NCI-H82 treated with DMSO at 0.1 percent for 48 hours (cell line): ENCODE measurements around the gene NACC2.

ENCODE experiments used
- DNase-seq: peaks from one replicate; lab custom pipeline; 2025; ENCODE audit not compliant: unreplicated experiment; lab: John Stamatoyannopoulos, UW

The NACC2 gene

DNA sequence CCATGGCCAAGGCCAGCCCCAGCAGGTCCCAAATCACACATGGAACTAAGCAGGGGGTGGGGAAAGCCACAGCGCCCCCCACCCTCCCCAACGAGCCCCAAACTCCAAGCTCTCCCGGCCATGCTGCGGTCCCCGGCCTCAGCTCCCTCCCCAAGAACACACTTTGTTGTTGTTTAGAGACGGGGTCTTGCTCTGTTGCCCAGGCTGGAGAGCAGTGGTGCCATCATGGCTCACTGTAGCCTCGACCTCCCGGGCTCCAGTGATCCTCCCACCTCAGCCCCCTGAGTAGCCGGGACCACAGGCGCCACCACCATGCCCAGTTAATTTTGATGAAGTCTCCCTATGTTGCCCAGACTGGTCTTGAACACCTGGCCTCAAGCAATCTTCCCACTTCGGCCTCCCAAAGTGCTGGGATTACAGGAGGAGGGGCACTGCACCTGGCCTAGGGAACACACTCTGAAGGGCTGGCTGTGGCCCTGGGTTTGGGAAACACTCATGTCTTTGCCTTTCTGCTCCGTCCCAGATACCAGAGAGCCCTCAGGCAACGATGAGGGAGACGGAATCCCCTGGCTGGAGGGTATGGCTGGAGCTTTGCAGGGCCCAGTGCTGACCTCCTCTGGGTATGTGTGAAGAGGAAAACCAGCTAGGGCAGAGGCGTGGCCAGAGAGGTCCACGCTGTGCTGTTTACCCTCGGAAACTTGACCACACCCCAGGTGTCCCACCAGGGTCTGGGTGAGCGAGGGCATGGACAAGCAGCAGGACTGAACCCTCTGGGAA, 80.8 kb downstream of the NACC2 start:
- no peak for DNase-seq

DNA sequence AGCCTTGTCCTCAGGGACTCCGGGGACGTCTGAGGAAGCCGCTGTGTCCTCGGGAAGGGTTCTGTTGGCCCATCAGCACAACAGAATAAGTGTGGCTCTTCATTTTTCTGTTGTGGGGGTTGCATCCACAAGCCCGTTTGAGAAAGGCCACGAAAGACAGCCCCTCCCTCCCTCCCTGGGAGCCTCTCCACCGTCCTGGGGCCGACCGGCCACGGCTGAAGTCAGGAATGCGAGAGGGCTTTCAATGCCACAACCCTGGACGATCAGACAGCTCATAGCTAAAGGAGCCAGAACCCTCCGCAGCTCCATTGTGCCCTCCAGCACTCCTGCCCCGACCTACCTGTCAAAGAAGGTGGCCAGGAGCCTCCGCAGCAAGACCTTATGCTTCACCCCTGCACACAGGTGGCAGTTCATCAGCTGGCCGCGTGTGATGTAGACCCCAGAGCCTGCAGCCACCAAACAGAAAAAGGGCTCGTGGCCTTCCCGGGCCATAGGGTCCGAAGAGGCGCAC, 81.5 kb downstream of the NACC2 start:
- no peak for DNase-seq

DNA sequence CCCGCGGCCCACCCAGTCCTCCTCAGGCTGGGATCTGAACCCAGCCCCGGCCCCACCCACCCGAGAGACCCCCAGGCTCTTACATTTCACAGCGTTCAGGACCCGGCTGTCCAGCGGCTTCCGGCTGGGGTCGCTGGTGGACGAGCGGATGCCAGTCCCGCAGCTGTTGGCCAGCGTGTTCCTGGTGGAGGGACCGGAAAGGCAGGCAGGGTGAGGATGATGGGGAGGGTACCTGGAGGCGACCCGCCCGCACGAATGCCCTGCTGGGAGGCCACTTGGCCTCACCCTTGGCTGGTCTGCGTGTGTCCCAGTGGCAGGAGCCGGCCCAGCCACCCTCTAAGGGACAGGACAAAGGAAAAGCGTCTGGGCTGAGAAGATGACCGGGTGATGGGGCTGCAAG, 82.0 kb downstream of the NACC2 start:
- no peak for DNase-seq

DNA sequence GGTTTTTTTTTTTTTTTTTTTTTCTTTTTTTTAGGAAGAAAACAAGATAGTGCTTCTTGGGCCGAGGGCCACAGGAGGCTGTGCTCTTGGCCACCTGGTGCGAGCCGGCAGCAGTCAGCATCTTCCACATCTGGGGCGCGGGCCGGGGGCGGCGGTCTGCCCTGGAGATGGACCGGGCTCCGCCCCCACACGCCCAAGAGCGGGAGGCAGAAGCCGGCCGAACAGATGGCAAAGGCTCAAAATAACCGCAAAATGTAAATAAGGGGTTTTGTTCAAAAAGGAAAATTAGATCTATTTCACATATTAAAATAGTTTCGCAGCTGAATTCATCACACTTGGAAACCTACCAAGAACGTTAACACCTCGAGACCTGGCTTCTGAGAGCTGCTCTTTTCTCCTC, 82.4 kb downstream of the NACC2 start:
- DNase-seq = no peak

DNA sequence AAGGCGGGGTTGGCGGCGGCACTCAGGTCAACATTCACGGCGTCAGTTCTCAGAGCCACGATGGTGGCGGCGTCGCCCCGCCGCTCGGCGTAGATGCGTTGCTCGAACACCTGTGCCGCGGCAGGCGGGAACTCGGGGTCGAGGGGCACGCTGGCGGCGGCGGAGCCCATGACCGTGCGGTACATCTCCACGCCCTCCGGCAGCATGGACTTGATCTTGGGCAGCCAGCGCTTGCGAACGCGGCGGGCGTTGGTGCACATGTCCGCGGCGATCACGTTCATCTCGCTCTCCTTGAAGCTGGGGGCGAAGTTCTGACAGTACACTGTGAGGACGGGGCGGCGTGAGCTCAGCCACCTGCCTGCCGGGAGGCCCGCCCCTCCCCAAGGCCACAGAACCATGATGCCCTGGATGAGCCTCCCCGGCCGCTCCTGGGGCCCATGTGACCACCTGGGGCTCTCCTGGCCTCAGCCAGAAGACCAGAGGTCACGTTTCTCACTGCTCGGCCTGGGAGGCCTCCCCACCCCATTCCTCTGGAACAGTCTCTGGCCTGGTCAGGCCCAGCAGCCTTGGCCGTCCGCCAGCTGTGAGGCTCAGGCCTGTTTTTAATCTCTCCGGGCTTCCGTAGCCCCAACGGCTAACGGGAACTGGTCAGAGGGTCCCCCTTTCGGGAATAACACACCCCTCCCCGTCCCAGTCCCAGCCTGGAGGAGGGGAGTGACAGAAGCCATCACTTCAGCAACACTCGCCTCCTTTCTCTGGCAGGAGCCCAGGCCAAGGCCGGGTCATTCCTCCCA, 83.2 kb downstream of the NACC2 start:
- no peak for DNase-seq

DNA sequence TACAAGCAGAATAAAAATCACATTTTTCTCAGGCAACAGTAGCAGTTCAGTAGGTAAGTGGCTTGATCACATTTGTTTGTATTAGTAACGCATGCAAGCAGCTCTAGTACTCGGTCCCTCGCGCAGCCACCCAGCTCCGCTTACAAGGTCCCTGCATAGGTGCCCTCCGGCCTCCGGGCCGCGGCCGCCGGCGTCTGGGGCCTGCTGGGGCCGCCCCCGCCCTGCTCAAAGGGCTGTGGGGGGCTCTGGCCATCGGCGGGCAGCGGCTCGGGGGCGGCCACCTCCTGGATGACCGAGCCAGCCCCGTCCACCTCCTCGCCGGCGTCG, 83.8 kb downstream of the NACC2 start:
- DNase-seq = no peak

DNA sequence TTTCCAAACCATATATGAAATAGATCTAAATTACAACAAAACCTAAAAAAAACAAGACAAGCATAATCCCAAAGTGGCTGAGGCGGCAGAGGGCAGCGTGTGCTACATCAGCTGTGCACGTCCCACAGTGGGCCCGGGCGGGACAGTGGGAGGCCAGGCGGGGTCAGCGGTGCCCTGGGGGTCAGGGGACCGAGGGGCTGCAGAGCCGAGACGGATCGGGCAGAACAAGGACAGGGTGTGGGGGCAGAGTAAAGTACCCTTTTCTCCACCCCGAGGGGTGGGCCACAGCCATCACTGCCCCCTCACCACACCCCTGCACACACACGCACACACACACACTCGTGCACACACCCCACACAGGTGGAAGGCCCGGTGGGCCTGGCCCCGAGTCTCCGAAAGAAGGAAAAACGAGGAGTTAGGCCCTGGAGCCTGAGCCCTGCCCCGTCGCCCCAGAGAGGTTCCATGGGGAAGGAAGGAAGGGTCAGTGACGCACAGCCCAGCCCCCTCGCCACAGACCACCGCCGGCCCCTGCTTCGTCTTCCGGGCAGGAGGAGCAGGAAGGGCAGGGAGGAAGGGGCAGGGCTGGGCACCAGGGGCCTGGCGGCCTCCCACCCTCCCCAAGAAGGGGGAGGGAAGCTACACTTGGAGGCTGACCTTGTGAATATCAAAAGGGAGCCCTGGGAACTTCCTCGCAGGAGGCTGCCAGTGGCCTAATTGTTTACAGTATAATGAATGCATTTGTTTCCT, 84.3 kb downstream of the NACC2 start:
- DNase-seq = no peak

DNA sequence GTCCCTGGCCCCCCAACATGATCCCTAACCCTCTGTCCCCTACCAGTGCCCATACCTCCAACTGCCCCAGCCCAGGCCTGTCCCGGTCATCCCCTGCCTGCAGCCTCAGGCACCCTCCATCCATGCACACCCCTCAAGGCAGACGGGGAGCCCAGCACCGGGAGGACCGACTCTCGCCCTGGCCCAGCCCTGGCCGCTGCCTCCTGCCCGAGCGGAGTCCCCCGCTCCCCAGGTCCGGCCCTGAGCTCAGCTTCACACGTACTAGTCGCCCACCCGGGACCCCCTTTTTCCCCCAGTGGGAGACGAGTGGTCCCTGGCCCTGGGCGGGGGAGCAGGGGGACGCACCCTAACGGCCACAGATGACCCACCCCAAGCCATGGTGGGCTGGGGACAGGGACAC, 84.9 kb downstream of the NACC2 start:
- DNase-seq = no peak

DNA sequence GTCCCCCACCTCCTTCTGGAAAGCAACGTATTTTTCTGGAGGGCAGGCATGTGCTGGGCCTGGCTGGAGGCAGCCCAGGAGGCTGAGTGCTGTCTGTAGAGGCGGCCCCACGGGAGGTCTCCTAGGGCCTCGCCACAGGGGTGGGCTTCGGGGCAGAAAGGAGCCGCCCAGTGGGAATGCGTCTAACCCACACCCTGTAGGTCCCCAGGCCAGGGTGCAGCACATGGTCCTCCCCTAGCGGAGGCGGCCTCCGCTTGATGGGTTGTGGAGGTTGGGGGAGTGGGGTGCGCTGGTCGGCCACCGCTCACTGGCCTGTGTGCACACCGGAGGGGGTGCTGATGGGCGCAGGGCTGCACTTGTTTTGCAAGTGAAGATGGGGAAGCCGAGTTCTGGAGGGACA, 85.6 kb downstream of the NACC2 start:
- DNase-seq = no peak

DNA sequence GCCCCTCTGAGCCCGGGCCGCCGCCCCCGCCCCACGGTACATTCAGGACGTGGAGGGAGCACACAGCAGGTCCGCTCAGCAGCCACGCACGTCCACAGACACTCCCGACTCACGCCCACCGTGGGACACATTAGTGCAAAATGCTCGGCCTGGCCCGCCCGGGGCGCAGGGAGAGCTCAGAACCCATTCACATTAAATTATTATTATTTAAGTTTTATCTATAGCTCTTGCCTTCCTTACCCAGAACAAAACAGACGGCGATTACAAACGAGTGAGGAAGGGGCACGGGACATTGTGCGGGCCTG, 86.4 kb downstream of the NACC2 start:
- no peak for DNase-seq

DNA sequence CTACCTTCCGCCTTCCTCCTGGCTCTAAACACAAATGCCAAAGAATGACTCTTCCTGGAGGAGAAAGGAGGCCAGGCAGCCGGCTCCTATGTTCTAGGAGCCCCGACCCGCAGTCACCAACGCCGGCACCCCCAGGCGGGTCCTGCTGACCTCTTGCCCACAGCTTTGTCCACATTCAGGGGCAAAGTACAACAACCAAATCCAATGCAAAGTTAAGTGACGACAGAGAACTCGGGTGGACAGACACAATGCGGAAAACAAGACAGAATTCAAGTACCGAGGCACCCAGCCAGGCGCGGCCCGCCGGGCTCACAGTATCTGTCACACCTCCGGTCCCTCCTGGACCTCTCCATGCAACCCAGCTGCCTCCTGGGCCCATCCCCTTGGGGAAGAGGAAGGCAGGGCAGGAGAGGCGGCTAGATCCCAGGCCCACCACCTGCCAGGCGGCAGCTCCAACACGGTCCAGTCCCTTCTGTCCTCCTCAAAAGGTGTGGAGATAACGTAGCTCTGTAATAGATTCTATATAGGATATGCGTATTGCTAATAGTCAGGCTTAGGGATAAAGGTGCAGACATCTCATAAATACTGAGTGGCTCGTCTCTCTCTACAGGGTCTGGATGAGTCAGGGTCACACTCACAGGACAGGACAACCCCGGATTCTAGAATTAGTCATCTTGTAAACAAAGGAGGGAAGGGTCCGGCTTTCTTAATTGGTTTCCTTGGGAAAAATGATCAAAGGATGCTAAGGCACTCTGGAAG, 87.0 kb downstream of the NACC2 start:
- DNase-seq = no peak

DNA sequence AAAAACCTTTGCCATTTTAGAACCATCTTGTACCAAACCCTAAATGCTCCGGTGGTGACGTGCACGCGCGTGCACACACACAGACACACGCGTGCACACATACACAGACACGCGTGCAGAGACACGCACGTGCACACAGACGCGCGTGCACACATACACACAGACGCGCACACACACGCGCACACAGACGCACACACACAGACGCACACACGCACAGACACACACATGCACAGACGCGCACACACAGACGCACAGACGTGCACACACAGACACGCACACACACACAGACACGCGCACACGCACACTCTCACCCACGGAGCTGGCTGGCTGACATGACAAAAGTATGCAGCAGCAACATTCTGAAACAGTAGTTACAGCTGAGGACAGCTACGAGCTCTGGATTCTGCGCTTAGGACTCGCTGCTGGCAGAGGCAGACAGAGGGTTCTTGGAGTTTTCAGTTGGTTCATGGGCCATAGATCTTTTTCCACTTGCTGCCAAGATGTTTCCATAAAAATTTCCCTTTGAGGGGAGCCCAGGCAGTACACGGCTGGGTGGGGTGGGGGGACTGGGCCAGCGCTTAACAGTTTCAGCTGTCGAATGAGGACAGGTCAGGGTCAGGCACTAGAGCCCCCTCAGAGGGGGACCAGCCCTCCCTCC, 87.7 kb downstream of the NACC2 start:
- DNase-seq = no peak

DNA sequence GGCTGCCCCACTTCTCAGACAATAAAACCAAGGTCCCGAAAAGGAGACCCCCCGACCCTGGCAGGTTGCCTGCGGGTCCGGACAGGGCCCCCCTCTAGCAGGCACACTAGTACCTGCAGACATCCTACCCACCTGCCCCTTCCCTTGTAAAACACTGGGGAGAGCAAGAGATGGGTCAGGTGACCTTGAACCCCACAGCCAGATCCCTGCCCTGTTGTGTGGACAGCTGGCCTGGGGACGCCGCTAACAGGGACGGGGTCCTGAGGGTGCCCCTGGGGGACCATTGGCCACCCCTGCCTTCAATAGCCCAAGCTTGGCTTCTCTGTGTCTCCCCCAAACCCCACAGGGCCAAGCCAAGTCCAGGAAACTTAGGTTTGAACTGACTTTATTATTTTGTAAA, 88.9 kb downstream of the NACC2 start:
- no peak for DNase-seq

DNA sequence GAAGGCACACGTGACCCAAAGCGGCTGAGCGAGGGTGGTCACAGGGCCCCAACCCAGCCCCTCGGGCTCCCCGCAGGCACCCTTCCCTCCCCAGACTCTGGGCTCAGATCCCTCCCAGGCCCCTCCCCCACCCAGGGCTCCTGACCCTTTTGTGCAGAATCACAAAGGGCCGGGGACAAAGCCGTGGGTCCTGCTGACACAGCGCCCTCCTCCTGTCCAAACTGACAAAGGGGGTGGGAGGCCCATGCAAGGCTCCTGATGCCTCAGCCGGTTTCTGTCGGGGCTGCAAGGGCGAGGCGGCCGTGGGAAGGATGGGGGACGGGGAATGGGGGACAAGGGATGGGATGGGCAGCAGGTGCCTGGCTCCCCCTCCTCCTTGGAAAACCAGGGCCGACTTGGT, 90.4 kb downstream of the NACC2 start:
- no peak for DNase-seq

DNA sequence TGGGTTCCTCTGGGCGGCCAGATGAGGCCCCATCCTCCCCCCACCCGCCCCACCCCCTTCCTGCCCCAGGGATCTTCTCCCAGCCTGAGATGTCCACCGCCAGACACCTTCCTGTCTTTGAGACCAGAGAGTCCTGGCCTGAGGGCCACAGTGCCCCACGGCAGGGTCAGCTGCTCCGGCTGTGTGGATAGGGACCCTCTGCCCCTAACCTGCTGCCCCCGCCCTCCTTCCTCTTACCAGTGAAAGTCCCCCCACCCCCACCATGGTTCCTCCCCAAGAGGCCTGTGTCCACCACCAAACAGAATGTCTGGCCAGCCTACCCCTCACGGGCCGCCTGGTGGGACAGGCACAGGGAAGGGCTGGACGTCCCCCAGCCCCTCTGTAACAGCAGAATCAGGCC, 90.9 kb downstream of the NACC2 start:
- no peak for DNase-seq

DNA sequence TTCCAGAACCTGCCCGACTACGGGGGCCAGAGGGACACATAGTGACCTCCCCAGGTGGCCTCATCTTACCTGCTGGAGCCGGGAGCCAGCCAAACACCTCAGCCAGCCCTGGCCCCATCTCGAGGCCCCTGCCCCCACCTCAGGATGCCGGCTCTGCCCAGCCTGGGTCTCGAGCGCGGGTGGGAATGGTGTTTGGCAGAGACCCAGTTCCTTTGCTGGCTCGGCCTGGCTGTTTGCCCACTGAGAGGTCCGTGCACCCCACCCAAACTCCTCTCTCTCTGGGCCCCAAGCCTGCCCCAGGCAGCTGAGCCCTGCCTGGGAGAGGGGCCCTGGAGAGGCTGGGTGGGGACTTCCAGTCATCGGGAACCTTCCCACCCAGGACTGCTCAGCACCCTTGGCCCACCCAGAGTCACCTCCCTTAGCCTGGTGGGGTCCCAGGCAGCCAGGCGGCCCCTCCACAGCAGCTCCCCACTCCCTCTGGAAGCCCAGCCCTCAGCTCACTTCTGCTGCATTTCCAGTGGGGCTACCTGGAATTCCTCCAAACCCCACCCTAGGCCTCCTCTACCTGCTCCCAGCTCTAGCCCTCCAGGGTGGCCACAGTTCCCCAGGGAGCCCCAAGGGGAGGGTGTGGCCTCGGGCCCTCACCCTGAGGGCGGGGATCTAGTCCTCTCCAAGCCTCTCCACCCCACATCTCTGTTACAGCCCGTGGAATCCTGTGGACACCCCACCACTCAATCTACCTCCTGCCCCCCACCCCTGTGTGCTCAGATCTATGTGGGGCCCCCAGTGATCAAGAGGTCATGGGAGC, 91.5 kb downstream of the NACC2 start:
- DNase-seq = no peak

DNA sequence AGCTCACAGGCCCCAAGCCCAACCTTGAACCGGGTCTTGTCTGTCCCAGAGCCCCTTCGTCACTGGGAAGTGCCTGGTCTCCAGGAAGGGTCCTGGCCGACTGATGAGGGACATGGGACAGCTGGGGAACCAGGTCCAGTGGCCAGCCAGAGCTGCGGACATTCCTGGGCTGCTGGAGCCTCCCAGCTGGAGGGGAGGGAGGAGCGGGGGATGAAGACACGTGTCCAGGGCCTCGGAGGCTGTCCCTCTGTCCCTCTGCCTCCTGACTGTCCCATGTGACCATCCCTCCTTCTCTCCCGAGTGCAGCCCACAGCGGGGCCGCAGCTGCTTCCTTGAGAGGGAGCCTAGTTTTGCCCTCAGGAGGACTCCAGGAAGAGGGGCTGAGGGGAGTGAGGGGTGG, 92.2 kb downstream of the NACC2 start:
- no peak for DNase-seq

DNA sequence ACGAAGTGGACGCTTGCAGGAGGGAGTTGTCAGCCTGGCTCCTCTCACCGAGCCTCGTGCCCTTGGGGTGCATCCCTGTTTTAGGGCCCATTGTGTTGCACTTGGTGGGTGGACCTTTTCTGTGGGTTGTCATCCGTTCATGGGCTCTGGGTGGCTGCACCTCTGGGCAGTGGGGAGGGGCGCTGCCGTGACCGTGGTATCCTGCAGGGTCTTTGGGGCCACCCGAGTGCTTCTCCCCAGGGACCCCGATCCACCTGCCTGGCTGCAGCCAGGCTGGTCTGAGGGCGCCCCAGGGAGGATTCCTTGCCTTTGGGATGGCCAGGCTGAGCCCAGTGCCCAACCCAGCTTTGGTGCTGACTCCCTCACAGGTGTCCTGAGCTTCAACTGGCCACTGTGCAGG, 92.9 kb downstream of the NACC2 start:
- DNase-seq = no peak

DNA sequence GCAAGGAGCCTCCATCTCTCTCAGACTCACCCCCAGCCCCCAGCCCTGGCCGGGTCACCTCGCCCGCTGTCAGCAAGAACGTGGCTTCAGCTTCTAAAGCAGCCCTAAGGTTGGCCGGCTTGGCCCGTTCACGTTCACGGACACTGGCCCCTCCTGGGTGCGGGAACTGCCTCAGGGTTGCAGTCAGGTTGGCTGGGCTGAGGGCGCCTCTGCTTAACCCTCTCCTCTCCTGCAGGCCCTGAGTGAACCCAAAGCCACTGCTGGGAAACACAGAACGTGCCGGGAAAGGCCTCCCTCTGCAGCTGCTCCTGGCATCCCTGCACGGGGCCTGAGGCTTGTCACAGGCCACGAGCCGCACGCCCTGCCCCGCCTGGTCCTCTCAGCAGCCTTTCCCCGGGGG, 93.9 kb downstream of the NACC2 start:
- no peak for DNase-seq
